HG03469 (cell line): ENCODE measurements around the gene PKN1.
"Not testable (repeated sequence)": the region's sequence is repeated elsewhere in the genome, so short reads cannot be mapped to it uniquely, and the experiment has no call there.

Source experiments
- ATAC-seq: cut with Tn5 transposase; IDR thresholded peaks from one replicate; pipeline ENCODE4 v1.9.1; 2021; ENCODE audit warnings: mild to moderate bottlenecking, moderate library complexity, moderate number of reproducible peaks; ENCODE audit not compliant: unreplicated experiment

Gene PKN1

GRCh38 chr19:14460935-14461334, 27.8 kb downstream of the PKN1 start:
- no peak for ATAC-seq

- not testable (repeated sequence) for ATAC-seq
These were observed 29.3 kb downstream of the PKN1 start for GRCh38 chr19:14462401-14462800.

GRCh38 chr19:14463747-14464146, 30.6 kb downstream of the PKN1 start:
- no peak for ATAC-seq

- ATAC-seq, result no peak
These were observed 34.3 kb downstream of the PKN1 start for GRCh38 chr19:14467391-14467790.

- ATAC-seq, result no peak
These were observed 34.7 kb downstream of the PKN1 start for GRCh38 chr19:14467816-14468215.

- ATAC-seq, result no peak
These were observed 37.1 kb downstream of the PKN1 start for GRCh38 chr19:14470031-14470876.

GRCh38 chr19:14471436-14472187, 38.5 kb downstream of the PKN1 start:
- no peak for ATAC-seq

GRCh38 chr19:14472202-14472938, 39.3 kb downstream of the PKN1 start:
- ATAC-seq, result no peak

- no peak for ATAC-seq
These were observed 40.2 kb downstream of the PKN1 start for GRCh38 chr19:14473073-14473977.

- ATAC-seq, result no peak
These were observed 41.0 kb downstream of the PKN1 start for GRCh38 chr19:14473978-14474578.

- no peak for ATAC-seq
These were observed 41.7 kb downstream of the PKN1 start for GRCh38 chr19:14474827-14475226.

GRCh38 chr19:14475251-14476073, 42.4 kb downstream of the PKN1 start, which contains the start of gene PTGER1:
Gene PTGER1 (minus strand): TSS chr19:14475354. CDS start chr19:14474320, 1,034 bp downstream.
- no peak for ATAC-seq

GRCh38 chr19:14476327-14476672, 43.2 kb downstream of the PKN1 start:
- ATAC-seq, result no peak

- ATAC-seq, result no peak
These were observed 43.7 kb downstream of the PKN1 start for GRCh38 chr19:14476673-14477401.

- no peak for ATAC-seq
These were observed 44.5 kb downstream of the PKN1 start for GRCh38 chr19:14477418-14478112.

- no peak for ATAC-seq
These were observed 45.0 kb downstream of the PKN1 start for GRCh38 chr19:14478113-14478545.

GRCh38 chr19:14479309-14479974, 46.3 kb downstream of the PKN1 start:
- ATAC-seq, result no peak
